HepG2 (cell line): ENCODE data around the gene CHCHD3. TPM values are rescaled to one million over a fixed set of nuclear protein-coding genes. Genes with fewer than 3 reads are reported as not detected.

ENCODE experiments used
- ATAC-seq: fragments of 200-7000 bp; cut with Tn5 transposase; 3 replicates; pipeline ENCODE4 v1.9.1; 2020; ENCODE audit warnings: mild to moderate bottlenecking, moderate library complexity
- BruUV-seq: library from RNA; stranded (reverse); fragments of 400-500 nt; replicated peaks from 2 replicates; lab custom pipeline; 2021; lab: Mats Ljungman, UMichigan
- CTCF ChIA-PET: fragments of 300-600 bp; formaldehyde crosslinking; extraction: SDS; loops from one replicate; lab custom pipeline; 2021; ENCODE audit warnings: low total read pairs, inconsistent platforms, low intra/inter-chr PET ratio; lab: Yijun Ruan, JAX
- POLR2A ChIA-PET: fragments of 350-600 bp; sonication (Branson Sonifier 250); formaldehyde crosslinking; loops from one replicate; lab custom pipeline; 2020; ENCODE audit warnings: antibody characterized with exemption, inconsistent platforms; lab: Yijun Ruan, JAX
- DNase-seq: peaks from one replicate; pipeline ENCODE4 v3.0.0-alpha.2; 2015; ENCODE audit warnings: low spot score
- FAIRE-seq: peaks from 3 replicates; lab custom pipeline; 2011; peaks lifted over from hg19 to GRCh38; lab: Jason Lieb, UNC
- H2AFZ ChIP-seq: one replicate; pipeline ENCODE4 v1.6.1; 2011; ENCODE audit warnings: low read length, inconsistent platforms
- H3K27ac ChIP-seq: fragments of 300-600 bp; 3 replicates; pipeline ENCODE4 v1.8.0; 2011; ENCODE audit warnings: mixed run types, mild to moderate bottlenecking, mixed read lengths, low read length, inconsistent platforms; ENCODE audit not compliant: insufficient read depth; ENCODE audit errors: extremely low read length
- H3K27me3 ChIP-seq, 2 experiments: fragments of 200-600 bp in 1 of 2; 2 replicates in 1 of 2; 3 replicates in 1 of 2; pipeline versions ENCODE4 v1.6.0 to v1.8.0; 2011; ENCODE audit warnings: low read length in 2 of 2, mild to moderate bottlenecking in 2 of 2, moderate library complexity in 2 of 2, inconsistent platforms in 1 of 2; ENCODE audit not compliant: insufficient read depth in 2 of 2, control insufficient read depth in 1 of 2
- H3K36me3 ChIP-seq, 2 experiments: fragments of 200-600 bp in 1 of 2; replicated peaks in 1 of 2; 2 replicates in 1 of 2; 3 replicates in 1 of 2; pipeline versions ENCODE4 v1.5.1 to v1.8.0; 2011; ENCODE audit warnings: low read length in 2 of 2, inconsistent platforms in 1 of 2; ENCODE audit not compliant: insufficient read depth in 2 of 2, control insufficient read depth in 1 of 2
- H3K4me1 ChIP-seq: 2 replicates; pipeline ENCODE4 v1.5.1; 2012; ENCODE audit warnings: low read length, inconsistent platforms; ENCODE audit not compliant: insufficient read depth
- H3K4me2 ChIP-seq: 2 replicates; pipeline ENCODE4 v1.6.0; 2011; ENCODE audit warnings: low read depth, low read length, inconsistent platforms
- H3K4me3 ChIP-seq, 3 experiments: fragments of 200-600 bp in 1 of 3; sonication (generic), shearing (Covaris generic) in 1 of 3; replicated peaks in 1 of 3; 2 replicates each; pipeline ENCODE4 v1.5.1; 2011 to 2016; ENCODE audit warnings: low read length in 3 of 3, inconsistent platforms in 2 of 3, low read depth in 2 of 3, mild to moderate bottlenecking in 2 of 3, control low read depth in 1 of 3, mixed read lengths in 1 of 3; ENCODE audit not compliant: insufficient read depth in 1 of 3
- H3K79me2 ChIP-seq: one replicate; pipeline ENCODE4 v1.6.1; 2011; ENCODE audit warnings: low read length, inconsistent platforms; ENCODE audit not compliant: insufficient read depth
- H3K9ac ChIP-seq: 2 replicates; pipeline ENCODE4 v1.6.0; 2011; ENCODE audit warnings: mild to moderate bottlenecking, low read depth, low read length, inconsistent platforms; ENCODE audit not compliant: insufficient read depth
- H3K9me3 ChIP-seq: 2 replicates; pipeline ENCODE4 v1.5.1; 2012; ENCODE audit warnings: mild to moderate bottlenecking, low read length
- H4K20me1 ChIP-seq: 2 replicates; pipeline ENCODE4 v1.6.0; 2011; ENCODE audit warnings: inconsistent platforms, mild to moderate bottlenecking, low read length, moderate library complexity; ENCODE audit not compliant: insufficient read depth
- ATRX ChIP-seq: sonication (generic); formaldehyde crosslinking; IDR thresholded peaks from 2 replicates; pipeline ENCODE4 v1.4.0; 2020; ENCODE audit warnings: missing genetic modification reagents, borderline replicate concordance
- HMG20A ChIP-seq: IDR thresholded peaks from 2 replicates; pipeline ENCODE4 v1.6.1; 2016; ENCODE audit warnings: borderline replicate concordance
- MBD4 ChIP-seq: IDR thresholded peaks from 2 replicates; pipeline ENCODE4 v1.6.1; 2012; ENCODE audit warnings: low read length, inconsistent platforms, borderline replicate concordance
- POGK ChIP-seq: sonication (generic); formaldehyde crosslinking; conservative IDR thresholded peaks from 2 replicates; pipeline ENCODE4 v1.8.0; 2022; ENCODE audit warnings: mild to moderate bottlenecking, moderate library complexity, missing genetic modification reagents
- ZNF383 ChIP-seq: sonication (generic); formaldehyde crosslinking; IDR thresholded peaks from 2 replicates; pipeline ENCODE4 v1.4.0; 2020; ENCODE audit warnings: missing genetic modification reagents, mild to moderate bottlenecking, borderline replicate concordance
- ZNF660 ChIP-seq: sonication (generic); formaldehyde crosslinking; IDR thresholded peaks from 2 replicates; pipeline ENCODE4 v1.5.1; 2020; ENCODE audit warnings: mild to moderate bottlenecking, low read depth, missing genetic modification reagents, borderline replicate concordance
- WGBS: methylation state at CpG from one replicate; pipeline ENCODE4 v1.1.6; 2017; ENCODE audit warnings: low lambda C conversion rate; 5-methylcytosine and 5-hydroxymethylcytosine counted together
- in situ Hi-C: cut with HindIII; loops from 2 replicates; pipeline ENCODE4 v1.10.0; 2017; ENCODE audit warnings: low pct_unique_long_range_greater_than_20kb; ENCODE audit not compliant: extremely low pct_ligation_motif_present
- intact Hi-C: fragments of 100-400 bp; cut with micrococcal nuclease; formaldehyde crosslinking; loops from one replicate; pipeline ENCODE4 v1.10.0; 2022; ENCODE audit not compliant: unreplicated experiment
- polyA plus RNA-seq, 8 experiments: library from polyadenylated mRNA; depleted of rRNA in 3 of 8; stranded (reverse) in 7 of 8; unstranded in 1 of 8; fragments of >200 nt; fragmentation: Illumina TruSeq in 4 of 8; extraction: Trizol in 4 of 8; gene quantifications; 2 replicates each; pipeline versions ENCODE4 v1.2.1 to v1.2.3, GENCODE V29; 2011 to 2016; ENCODE audit warnings: low read depth in 4 of 8, missing spikeins in 1 of 8, mixed read lengths in 1 of 8; ENCODE audit not compliant: insufficient read depth in 1 of 8
- total RNA-seq, 5 experiments: library from RNA; depleted of rRNA; stranded (reverse); fragments of >200 nt; fragmentation: Illumina TruSeq; extraction: Trizol; gene quantifications; 2 replicates each; pipeline ENCODE4 v1.2.3, GENCODE V29; 2016; ENCODE audit warnings: low read depth in 1 of 5
- TF ChIP-seq, protein P1 (sequence below): sonication (generic); formaldehyde crosslinking; IDR thresholded peaks from 2 replicates; pipeline ENCODE4 v1.4.0; 2020; ENCODE audit warnings: mild to moderate bottlenecking, missing genetic modification reagents, borderline replicate concordance
- TF ChIP-seq, protein P2 (sequence below): sonication (generic); formaldehyde crosslinking; IDR thresholded peaks from 2 replicates; pipeline ENCODE4 v1.8.0; 2022; ENCODE audit warnings: missing genetic modification reagents, low read depth, mild to moderate bottlenecking, borderline replicate concordance

Gene CHCHD3
- total and polyA plus RNA-seq, 2 of the 13 experiments (the other 11 are each of a cell fraction or from before 2014, with no cell fraction given): 32.7 to 86.8 TPM

GRCh38 chr7:132869166-132869861, 212.6 kb downstream of the CHCHD3 start:
- in situ Hi-C loops (no loop called here), intact Hi-C loops (no loop called here)
- peaks cover 9% of the 10 kb centered on the region; the same call in 1 of the 2 replicates for H3K4me1 ChIP-seq
- no peak overlapping the region for H3K4me3 ChIP-seq
- no peak overlapping the region for H3K9ac ChIP-seq
- no peak overlapping the region for H3K27ac ChIP-seq
- H3K79me2 ChIP-seq: no peaks in the 10 kb centered on the region
- H3K4me2 ChIP-seq: no peak overlapping the region
- DNase-seq (no peak), ATAC-seq (no peak), FAIRE-seq (no peak)
- 0 out of 2 replicates have a peak, but pooled peaks cover 2% of the 10 kb centered on the region for H4K20me1 ChIP-seq
- CTCF ChIA-PET: no interaction called here
- H3K27me3 ChIP-seq: no peaks in the 10 kb centered on the region
- H3K9me3 ChIP-seq: no peaks in the 10 kb centered on the region
- 94% methylated on average over 5 of the region's 5 CpGs for WGBS
- no TSS peak for BruUV-seq
- H3K36me3 ChIP-seq: no peaks in the 10 kb centered on the region
- H2AFZ ChIP-seq: no peak overlapping the region
- POLR2A ChIA-PET: no interaction called here
- TF ChIP-seq ATRX (CRISPR knock-in tag): no peak
- TF ChIP-seq POGK: no peak
- TF ChIP-seq HMG20A: no peak
- no peak for TF ChIP-seq ZNF660 (CRISPR knock-in tag)
- TF ChIP-seq, protein P1, sequence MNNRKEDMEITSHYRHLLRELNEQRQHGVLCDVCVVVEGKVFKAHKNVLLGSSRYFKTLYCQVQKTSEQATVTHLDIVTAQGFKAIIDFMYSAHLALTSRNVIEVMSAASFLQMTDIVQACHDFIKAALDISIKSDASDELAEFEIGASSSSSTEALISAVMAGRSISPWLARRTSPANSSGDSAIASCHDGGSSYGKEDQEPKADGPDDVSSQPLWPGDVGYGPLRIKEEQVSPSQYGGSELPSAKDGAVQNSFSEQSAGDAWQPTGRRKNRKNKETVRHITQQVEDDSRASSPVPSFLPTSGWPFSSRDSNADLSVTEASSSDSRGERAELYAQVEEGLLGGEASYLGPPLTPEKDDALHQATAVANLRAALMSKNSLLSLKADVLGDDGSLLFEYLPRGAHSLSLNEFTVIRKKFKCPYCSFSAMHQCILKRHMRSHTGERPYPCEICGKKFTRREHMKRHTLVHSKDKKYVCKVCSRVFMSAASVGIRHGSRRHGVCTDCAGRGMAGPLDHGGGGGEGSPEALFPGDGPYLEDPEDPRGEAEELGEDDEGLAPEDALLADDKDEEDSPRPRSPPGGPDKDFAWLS: no peak
- TF ChIP-seq, protein P2, sequence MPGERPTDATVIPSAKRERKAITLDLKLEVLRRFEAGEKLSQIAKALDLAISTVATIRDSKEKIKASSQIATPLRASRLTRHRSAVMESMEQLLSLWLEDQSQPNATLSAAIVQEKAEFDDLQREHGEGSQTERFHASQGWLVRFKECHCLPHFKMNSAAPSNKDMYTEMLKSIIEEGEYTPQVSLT: no peak
- no peak for TF ChIP-seq ZNF383 (CRISPR knock-in tag)
- no peak for TF ChIP-seq MBD4
